T-helper 2 cell (primary cell): ENCODE measurements around the gene FRMPD2.
"Not testable (repeated sequence)": the region's sequence is repeated elsewhere in the genome, so short reads cannot be mapped to it uniquely, and the experiment has no call there.

Experiments
- DNase-seq, 5 experiments: peaks; one replicate each; pipeline versions ENCODE4 v3.0.0 to v3.0.0-alpha.2; 2012 to 2022

FRMPD2 gene

DNA sequence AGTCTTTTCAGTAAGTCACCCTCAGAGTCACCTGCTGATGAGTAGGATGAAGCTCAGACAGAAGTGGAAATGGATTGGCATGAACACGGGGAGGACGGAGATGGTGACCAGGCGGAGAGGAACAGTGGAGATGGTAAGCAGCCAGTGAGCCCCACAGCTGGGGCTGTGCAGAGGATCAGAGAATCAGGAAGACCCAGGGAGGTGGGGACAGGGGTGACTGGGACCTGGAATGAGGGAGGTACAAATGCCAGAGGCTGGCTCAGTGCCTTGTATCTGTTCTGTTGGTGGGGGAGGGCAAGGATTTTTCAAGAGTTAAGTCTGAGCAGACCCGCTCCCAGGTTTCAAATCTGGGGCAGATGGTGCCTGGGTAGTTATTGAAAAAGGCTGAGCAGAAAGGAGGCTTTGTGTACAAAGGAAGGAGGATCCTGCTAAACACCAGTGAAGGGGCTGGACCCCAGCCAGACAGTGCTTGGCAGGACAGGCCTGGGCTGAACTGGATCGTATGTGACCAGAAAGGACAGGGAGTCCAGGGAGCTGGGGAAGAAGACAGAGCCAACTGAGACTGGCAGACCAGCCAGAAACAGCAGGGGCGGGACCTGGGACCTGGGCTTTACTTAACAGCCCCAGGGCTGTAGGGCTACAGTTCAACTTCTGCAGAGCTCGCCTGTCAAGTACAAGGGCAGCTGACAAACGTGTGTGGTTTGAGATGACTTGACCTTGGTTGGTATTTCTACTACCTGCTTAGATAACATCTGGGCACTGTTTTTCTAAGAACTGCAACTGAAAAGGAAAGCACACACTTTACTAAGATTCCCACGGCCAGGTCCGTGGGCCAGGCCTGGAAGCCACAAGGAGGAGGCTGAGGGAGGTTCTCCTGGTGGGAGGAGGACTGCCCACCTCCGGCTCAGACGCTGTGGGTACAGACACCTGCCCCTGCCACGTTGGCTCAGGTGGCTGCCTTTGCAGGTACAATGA is 13.2 kb upstream of the FRMPD2 start:
- peak in 1 of 5 experiments; percentile 91 for DNase-seq

DNA sequence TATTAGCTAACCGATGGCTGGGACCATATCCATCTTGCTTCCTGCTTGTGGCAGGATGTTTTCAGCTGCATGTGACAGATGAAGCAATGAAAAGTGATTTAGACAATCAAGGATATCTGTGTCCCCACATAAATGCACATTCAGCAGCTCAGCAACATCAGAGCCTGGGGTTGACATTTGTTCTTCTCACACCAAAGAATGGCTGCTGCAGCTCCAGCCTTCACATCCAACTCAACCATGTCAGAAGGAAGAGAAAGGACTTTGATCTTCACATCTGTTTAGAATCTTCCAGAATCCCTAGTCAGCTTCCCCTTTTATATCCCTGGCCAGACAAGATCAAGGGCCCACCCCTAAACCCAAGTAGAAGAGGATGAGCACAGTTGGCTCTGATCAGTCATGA is 11.9 kb upstream of the FRMPD2 start:
- DNase-seq, result no peak

DNA sequence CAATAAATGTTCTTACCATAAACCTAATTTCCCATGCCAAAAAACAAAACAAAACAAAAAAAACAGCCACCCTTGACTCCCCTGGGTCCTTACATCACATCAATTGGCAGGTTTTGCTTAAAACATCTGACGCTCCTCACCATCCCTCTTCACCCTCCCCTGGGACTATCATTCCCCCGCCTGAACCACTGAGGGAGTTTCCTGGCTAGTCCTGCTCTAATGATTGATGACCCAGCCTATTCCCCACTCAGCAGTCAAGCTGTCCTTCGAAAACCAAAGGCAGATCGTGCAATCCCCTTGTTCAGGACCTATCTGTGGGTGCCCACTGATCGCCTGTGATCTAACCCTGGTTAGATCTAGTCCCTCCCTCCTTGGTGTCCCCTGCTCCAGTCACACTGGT is 11.2 kb upstream of the FRMPD2 start:
- no peak for DNase-seq

DNA sequence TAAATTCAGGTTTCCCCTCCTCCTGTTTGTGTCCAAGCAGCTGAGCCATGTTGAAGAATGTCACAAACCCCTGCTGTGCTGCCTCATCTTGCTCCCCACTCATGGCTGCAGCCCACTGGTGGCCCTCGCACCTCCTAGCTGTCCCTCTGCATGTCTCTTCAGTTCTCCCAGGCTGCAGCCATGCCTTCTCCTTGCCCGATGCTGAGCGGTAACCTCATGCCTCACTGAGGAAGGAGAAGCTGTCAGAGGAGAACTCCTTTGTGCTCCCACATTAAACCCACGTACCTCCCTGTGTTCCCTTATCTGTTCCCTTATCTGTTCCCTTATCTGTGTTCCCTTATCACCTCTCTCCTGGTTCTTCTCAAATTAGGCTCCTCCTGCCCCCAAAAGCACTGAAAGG is 10.3 kb upstream of the FRMPD2 start:
- DNase-seq, result no peak

DNA sequence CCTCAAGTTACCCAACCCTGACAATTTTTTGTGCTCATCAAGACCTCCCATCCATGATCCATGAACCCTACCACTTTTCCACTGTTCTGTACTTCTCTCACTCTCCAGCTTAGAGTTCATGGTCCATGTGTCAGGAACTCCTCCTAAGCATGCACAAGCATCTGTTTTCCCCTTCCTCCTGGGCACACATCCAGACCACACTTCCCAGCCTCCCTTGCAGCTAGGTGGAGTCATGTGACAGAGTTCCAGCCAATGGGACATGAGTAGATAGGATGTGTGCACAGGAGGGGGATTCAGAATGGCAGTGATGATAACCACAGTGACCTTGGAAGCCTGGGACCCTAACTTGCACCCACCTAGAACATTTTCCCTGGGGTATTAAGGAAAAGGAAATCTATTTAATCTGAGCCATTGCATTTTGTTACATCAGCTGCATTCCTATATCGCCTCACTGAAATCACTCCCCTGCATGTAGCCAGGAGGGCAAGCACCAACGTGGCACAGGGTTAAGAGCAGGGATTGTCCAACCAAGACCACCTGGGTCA is 9.6 kb upstream of the FRMPD2 start:
- DNase-seq, result no peak

DNA sequence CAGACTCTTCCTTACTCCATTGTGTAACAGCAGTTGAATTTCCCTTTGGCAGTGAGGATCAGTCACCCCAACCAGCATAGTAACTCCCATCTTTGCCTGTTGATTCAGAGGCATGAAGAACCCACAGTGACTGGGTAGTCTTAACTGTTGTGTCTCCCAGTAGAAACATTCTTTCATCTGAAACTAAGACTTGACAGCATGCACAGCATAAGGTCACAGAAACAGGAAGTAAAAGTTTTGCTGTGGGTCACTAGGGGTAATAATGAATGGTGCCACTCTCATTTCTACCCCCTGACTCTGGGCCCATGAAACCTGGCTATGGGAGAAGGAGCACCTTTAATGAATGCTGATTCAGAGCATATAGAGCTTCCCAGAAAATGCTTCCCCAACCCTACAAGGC is 8.3 kb upstream of the FRMPD2 start:
- DNase-seq, result no peak

DNA sequence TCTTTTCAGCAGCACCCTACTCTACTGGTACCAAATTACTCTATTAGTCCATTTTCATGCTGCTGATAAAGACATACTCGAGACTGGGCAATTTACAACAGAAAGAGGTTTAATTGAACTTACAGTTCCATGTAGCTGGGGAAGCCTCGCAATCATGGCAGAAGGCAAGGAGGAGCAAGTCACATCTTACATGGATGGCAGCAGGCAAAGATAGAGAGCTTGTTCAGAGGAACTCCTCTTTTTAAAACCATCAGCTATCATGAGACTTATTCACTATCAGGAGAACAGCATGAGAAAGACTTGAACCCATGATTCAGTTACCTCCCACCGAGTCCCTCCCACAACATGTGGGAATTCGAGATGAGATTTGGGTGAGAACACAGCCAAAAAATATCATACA is 7.2 kb upstream of the FRMPD2 start:
- DNase-seq, result not testable (repeated sequence)

DNA sequence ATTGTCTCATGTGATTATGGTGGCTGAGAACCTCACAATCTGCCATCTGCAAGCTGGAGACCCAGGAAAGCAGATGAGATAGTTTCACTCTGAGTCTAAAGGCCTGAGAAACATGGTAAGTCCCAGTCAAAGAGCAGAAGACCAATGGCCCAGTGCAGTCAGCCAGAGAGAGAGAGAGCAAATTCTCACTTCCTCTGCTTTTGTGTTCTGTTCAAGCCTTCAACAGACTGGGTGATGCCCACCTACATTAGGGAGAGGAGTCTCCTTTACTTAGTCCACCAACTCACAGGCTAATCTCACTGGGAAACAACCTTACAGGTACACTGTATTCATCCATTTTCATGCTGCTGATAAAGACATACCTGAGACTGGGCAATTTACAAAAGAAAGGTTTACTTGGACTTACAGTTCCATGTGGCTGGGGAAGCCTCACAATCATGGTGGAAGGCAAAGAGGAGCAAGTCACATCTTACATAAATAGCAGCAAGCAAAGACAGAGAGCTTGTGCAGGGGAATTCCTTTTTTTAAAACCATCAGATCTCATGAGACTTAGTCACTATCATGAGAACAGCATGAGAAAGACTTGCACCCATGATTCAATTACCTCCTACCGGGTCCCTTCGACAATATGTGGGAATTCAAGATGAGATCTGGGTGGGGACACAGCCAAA is 4.7 kb upstream of the FRMPD2 start:
- peak in 1 of 5 experiments; percentile 43 for DNase-seq

DNA sequence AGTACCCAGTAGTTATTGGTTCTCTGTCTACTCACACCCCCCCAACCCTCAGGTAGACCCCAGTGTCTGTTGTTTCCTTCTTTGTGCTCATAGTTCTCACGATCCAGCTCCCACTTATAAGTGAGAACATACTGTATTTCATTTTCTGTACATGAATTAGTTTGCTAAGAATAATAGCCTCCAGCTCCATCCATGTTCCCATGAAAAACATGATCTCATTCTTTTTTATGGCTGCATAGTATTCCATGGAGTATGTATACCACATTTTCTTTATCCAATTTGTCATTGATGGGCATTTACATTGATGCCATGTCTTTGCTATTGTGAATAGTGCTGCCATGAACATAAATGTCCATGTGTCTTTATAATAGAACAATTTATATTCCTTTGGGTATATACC is 2.6 kb upstream of the FRMPD2 start:
- DNase-seq, result no peak

DNA sequence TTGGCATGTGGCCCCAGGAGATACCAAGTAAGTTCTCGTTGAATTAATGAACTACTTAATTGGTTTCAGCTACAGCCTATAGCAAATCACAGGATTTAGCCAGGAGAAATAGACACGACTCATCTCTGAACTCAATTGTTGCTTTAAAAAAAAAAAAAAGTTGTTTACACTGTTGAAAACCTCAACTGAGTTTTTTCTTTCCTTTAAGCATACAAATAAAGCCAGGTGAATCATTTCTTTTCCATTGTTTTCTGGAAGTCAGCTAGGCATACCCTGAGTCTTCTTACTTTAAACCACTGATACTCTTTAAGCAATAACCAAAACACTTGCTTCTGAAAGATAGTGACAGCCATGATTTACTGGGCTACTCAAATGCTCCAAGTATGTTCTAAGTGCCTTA is 755 bp downstream of the FRMPD2 start:
- peak in 1 of 5 experiments; percentile 30 for DNase-seq

DNA sequence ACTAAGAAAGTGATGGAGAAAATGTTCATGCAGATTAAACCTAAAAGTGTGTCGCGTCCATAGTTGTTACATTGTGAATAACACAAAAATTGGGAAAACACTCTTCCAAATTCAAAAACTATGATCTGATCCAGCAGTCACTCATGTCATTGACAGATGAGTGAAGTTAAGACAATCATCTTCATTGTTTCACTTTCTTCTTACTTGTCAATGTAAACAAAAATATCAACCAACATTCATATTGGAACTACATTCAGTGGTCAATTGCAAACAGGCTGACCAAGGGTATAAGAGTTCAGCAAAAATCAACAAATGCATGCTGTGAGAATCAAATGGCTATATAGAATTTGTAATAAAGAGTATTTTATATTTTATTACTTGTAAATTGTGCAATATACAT is 1.8 kb downstream of the FRMPD2 start:
- DNase-seq, result no peak

DNA sequence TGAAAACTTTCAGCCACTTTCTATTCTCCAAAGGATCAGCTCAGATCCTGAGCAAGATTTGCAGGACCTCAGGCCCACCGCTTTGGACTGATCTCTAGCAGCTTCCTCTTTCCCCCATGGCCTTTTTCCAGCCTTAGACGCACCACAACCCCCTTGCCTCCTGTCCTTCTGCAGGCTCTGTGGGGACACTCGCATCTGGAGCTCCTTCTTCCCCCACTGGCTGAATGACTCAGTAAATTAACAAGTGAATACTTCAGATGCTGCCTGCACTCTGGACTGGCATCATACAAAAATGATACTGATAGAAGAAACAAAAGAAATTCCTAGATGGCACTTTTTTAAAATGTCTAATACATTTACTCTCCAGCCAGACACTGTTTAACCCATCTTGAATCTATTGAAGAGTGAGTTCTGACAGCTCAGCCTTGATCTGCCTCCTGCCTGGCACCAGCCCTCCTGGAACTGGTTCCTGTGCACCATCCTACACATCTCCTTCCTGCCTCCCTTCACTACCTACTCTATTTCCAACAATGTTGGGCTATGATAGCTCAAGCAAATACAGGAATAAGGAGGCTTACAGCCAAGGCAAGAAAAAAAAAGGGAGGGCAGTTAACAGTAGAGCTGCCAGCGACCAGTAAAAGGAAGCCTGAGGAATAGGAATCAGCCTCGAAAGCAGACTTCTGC is 3.3 kb downstream of the FRMPD2 start:
- no peak for DNase-seq

DNA sequence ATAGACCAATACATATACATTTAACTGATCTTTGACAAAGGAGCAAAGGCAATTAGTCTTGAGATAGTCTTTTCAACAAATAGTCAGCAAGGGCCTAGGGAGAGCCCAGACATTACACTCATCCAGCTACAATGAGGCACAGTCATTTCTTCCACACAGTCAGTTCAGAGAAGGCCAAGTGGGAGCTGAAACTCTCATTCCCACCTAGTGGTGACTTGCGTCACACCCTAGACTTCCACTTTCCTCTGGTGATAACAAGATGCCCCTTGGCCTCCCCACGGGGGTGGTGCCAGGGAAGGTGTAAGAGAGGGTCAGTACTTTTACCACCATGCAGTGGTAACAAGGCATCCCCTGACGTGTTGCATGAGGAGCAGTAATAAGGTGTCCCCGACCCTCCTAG is 8.0 kb downstream of the FRMPD2 start:
- DNase-seq, result peak in 1 of 5 experiments; percentile 41

DNA sequence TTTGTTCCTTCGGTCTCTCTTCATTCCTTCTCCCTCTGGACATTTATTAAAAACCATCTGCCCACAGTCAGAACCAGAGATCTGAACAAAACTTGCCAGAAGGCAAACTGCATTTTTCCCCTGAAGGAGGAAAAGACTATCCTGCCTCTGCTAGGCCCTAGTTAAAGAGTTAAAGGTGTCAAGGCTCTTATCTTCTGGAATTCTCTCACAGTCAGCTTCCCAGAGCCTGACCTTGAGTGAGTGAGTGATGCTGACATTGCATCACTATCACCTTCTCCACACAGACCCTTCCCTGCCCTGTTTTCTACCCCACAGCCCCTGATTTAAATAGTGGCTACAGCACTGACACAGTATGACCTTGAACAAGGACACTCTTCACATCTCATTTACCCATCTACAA is 16.4 kb downstream of the FRMPD2 start:
- DNase-seq, result no peak

DNA sequence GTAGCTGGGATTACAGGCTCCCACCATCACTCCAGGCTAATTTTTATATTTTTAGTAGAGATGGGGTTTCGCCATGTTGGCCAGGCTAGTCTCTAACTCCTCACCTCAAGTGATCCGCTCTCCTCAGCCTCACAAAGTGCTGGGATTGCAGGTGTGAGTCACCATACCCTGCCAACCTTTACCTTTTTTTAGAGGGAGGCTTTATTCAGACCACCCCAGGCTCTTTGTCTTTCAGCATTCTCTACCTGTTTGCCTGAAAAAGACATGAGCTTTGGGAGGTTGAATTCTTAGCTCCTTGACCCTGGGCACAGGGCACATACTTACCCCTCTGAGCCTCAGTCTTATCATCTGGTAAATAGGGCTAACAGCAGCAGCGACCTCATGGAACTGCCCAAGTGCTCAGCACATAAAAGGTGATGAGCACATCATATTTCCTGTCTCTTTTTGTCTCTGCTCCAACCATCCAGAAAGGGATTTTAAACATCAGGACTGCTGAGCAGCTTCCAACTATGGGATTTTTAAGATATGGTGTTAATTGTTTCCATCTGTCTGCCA is 17.0 kb downstream of the FRMPD2 start:
- DNase-seq, result no peak

DNA sequence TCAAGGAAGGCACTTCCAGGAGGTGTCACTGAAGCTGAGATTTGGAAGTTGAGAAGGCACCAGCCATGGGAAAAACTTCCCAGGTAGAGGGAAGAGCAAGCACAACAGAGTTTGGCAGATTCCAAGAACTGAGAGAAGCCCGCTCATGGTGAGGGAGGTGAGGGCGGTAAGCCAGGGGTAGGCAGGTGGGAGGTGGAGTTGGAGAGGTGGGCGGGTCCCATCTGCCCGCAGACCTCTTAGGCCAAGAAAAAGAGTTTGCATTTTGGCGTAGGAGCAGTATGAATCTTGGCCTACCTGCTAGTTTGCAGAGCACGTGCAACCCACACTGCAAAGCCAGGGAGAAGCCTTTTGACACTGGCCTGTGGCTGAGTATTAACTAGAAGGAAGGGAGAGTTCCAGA is 18.8 kb downstream of the FRMPD2 start:
- no peak for DNase-seq

DNA sequence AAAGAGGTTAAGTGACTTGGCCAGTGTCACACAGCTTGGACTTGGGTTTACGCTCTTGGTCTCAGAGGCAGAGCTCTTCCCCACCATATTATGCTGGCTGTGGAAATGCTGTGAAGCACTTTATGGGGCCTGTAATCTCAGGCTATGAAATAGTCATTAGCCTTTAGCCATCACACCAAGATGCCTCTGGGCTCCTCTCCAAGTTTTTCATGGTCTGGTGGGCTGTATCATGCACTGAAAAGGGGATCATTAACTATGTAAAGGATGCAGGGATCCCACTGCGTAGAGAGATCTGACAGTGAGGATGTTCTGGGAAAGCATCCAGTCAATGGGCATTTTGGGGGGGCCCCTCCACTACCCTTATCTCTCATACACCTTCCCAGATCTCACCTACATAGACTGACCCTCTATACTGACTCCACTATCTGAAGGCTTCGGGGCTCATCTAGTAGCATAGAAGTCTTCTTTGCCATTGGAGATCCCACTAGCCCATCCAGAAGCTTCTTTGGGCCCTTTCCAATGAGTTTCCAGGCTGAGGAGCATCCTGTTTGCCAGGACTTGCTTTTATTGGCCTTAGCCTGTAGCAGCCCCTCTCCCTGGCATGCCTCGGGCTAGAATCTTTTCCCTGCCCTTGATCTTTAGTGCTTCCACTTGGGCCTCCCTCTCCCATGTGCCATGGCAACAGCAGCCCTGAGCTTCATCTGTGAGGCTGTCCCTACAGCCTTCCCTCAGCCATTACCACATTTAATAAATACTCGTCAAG is 19.6 kb downstream of the FRMPD2 start:
- no peak for DNase-seq

DNA sequence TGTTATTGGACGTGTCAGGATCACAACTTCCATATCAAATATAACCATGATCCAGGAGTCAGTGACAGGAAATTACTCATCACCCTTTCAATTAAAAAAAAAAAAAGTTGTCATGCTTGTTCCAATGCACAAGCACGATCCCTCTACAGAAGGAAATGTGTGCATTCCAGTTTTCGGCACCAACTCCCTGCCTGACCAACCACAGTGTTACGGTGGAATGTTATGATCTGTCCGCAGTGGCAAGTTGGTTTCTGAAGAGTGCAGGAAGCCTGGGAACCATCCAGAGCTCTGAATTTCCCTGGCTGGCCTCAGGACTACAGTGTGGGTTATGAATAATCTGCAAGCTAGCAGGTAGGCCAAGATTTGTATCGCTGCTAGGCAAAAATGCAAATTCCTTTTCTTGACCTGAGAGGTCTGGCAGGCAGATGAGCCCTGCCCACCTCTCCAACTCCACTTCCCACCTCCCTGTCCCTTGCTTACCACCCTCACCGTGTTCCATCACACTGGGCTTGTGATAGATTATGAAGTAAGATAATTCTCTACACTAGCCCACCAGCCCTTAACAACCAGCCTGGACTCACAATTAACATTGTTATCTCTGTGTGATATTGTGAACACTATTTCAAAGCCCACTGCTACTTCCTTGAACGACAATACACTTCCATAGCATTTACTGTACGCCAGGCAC is 20.4 kb downstream of the FRMPD2 start:
- no peak for DNase-seq

DNA sequence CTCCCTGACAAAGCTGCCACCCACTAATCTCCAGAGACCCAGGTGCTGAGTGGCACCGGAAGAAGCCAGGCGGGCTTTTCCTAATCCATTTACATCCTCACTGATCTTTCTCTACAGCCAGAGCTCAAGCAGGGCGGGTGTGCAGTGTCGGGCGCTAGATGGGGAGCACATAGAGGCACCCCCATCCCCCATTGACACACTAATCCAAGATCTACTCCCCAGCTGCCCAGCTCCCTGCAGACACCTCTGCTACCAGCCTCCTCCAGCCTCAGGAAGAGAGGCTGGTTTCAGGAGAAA is 22.2 kb downstream of the FRMPD2 start:
- DNase-seq, result no peak

DNA sequence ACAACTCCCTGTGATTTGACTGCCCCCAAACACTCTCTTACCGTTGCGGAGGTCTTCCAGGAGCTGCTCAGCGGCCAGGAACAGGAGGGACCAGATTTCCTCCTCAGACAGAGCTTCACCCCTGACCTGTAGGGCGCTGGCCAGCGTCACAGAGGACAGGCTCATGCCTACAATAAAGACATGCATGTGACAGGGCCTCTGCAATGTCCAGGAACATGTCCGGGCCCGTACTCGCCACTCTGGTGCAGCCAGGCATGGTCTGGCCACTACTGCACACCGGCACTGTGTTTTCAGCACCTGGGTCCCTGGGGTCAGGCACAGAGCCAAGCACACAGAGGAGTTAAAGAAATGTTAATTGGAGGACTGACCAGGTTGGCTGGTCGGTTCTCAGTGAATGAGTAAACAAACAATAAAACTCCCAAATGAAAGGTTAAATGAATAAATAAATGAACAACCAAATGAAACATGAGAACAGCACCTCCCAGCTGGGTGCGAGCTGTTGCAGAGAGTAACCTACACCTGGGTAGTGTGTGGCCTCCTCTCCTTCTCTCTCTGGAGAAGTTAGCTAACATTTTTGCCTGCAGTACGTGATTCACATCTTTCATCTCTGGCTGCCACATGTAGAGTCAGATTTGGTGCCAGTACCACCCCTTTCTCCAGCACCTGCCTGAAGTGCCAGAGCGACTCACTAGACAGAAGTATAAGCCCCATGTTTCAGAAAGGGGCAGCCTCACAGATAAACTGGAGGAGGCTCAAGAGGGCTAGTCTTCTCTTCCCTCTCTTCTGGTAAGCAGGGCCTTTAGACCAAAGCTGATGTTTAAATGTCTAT is 22.8 kb downstream of the FRMPD2 start:
- DNase-seq, result no peak

DNA sequence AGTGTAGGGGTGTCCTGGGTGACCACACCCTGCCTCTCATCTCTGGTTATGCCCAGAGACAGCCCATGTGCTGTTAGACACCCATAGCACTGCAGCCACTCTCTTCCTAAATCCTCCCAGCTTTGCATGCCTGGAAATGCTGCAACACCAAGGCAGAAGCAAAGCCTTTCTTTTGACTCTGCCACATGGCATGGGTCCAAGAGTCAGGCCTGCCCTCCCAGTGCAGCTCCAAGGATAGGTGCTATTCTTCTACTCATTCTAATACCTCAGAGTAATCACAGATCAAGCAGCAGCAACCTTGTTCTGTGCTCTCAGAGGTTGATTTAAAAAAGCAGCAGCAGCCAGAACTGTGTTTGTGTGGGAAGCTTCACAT is 23.4 kb downstream of the FRMPD2 start:
- no peak for DNase-seq
